ENCODE measurements around the gene DSC1. TPM values are rescaled to one million over a fixed set of nuclear protein-coding genes. Genes with fewer than 3 reads are reported as not detected.

The DSC1 gene
- total and polyA plus RNA-seq, 8 donors = 0.03 TPM; not detected in 7

GRCh38 chr18:31206787-31207381 lies 44.2 kb upstream of the DSC1 start:
- peak; percentile 81 to 93 for DNase-seq
- Histone ChIP-seq H3K9me3 (no peaks in the 10 kb centered on the region), H3K27me3 (no peaks in the 10 kb centered on the region), H3K27ac (peak overlapping the region in 3 of 5 donors; percentile 11 to 53 (median 41)), H3K4me1 (peaks cover 0 to 44% (median 7%) of the 10 kb centered on the region in 4 donors), H3K4me3 (peak overlapping the region in 1 of 4 donors; percentile 2), H3K36me3 (no peaks in the 10 kb centered on the region)
- intact Hi-C loops (cut with DNase I; ENCODE audit: low total_unique reads) = no loop called here
- WGBS, 5 donors = 11 to 32% (median 16%) methylated on average over 11 of the region's 11 CpGs
- no peak for TF ChIP-seq POLR2A (IDR thresholded peaks at IDR 0.05)
- no peak for TF ChIP-seq EP300 (IDR thresholded peaks at IDR 0.05)
- TF ChIP-seq CTCF (IDR thresholded peaks at IDR 0.05) = peak in 5 of 7 experiments; percentile 10 to 43 (median 16)
- TF ChIP-seq POLR2AphosphoS5 (IDR thresholded peaks at IDR 0.05) = no peak

GRCh38 chr18:31206071-31206470 lies 43.4 kb upstream of the DSC1 start:
- no peaks in the 10 kb centered on the region for H3K36me3 ChIP-seq
- 73 to 90% (median 86%) methylated on average over 5 of the region's 5 CpGs for WGBS, 5 donors
- peaks cover 0 to 41% (median 7%) of the 10 kb centered on the region in 4 donors for H3K4me1 ChIP-seq
- H3K4me3 ChIP-seq = no peak overlapping the region
- H3K9me3 ChIP-seq = no peaks in the 10 kb centered on the region
- intact Hi-C loops (cut with DNase I; ENCODE audit: low total_unique reads) = no loop called here
- no peaks in the 10 kb centered on the region for H3K27me3 ChIP-seq
- peak overlapping the region in 1 of 5 donors; percentile 41 for H3K27ac ChIP-seq
- TF ChIP-seq CTCF (IDR thresholded peaks at IDR 0.05) (no peak), POLR2A (IDR thresholded peaks at IDR 0.05) (no peak), EP300 (IDR thresholded peaks at IDR 0.05) (no peak), POLR2AphosphoS5 (IDR thresholded peaks at IDR 0.05) (no peak)
- DNase-seq = no peak

GRCh38 chr18:31205273-31205672 lies 42.6 kb upstream of the DSC1 start:
- no peaks in the 10 kb centered on the region for H3K27me3 ChIP-seq
- H3K4me3 ChIP-seq = no peak overlapping the region
- WGBS, 5 donors = 36 to 76% (median 49%) methylated on average over 2 of the region's 2 CpGs
- no peaks in the 10 kb centered on the region for H3K9me3 ChIP-seq
- H3K4me1 ChIP-seq = peaks cover 0 to 41% (median 7%) of the 10 kb centered on the region in 4 donors
- H3K27ac ChIP-seq = no peak overlapping the region
- H3K36me3 ChIP-seq = no peaks in the 10 kb centered on the region
- intact Hi-C loops (cut with DNase I; ENCODE audit: low total_unique reads) = no loop called here
- TF ChIP-seq POLR2AphosphoS5 (IDR thresholded peaks at IDR 0.05) (no peak), CTCF (IDR thresholded peaks at IDR 0.05) (no peak), POLR2A (IDR thresholded peaks at IDR 0.05) (no peak), EP300 (IDR thresholded peaks at IDR 0.05) (no peak)
- no peak for DNase-seq

- TF ChIP-seq CTCF (IDR thresholded peaks at IDR 0.05) = no peak
- no peak for TF ChIP-seq EP300 (IDR thresholded peaks at IDR 0.05)
- no peak for TF ChIP-seq POLR2AphosphoS5 (IDR thresholded peaks at IDR 0.05)
- no peak for TF ChIP-seq POLR2A (IDR thresholded peaks at IDR 0.05)
- 60 to 68% (median 64%) methylated on average over 4 of the region's 4 CpGs for WGBS, 5 donors
- peaks cover 0 to 41% (median 7%) of the 10 kb centered on the region in 4 donors for H3K4me1 ChIP-seq
- no peak overlapping the region for H3K27ac ChIP-seq
- no peaks in the 10 kb centered on the region for H3K27me3 ChIP-seq
- no peaks in the 10 kb centered on the region for H3K9me3 ChIP-seq
- no peaks in the 10 kb centered on the region for H3K36me3 ChIP-seq
- intact Hi-C loops (cut with DNase I; ENCODE audit: low total_unique reads) = no loop called here
- DNase-seq = no peak
- no peak overlapping the region for H3K4me3 ChIP-seq
These were observed 42.2 kb upstream of the DSC1 start for GRCh38 chr18:31204833-31205232.

All from stomach (tissue), 9 donors.